ENCODE measurements around the gene SBNO1.
"Not testable (repeated sequence)": the region's sequence is repeated elsewhere in the genome, so short reads cannot be mapped to it uniquely, and the experiment has no call there.

The SBNO1 gene

DNA sequence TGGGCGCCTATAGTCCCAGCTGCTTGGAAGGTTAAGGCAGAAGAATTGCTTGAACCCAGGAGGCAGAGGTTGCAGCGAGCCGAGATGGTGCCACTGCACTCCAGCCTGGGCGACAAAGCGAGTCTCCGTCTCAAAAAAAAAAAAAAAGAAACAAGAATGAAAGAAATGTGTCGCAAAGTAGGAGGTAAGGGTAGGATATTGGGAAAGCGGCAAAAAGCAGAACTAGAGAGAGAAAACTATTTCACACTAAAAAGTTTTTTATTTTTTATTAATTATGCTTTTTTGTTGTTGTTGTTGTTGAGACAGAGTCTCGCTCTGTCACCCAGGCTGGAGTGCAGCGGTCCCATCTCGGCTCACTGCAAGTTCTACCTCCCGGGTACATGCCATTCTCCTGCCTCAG, 17.7 kb downstream of the SBNO1 start:
- DNase-seq (ENCODE audit: low read depth in 2 of 2): no peak

DNA sequence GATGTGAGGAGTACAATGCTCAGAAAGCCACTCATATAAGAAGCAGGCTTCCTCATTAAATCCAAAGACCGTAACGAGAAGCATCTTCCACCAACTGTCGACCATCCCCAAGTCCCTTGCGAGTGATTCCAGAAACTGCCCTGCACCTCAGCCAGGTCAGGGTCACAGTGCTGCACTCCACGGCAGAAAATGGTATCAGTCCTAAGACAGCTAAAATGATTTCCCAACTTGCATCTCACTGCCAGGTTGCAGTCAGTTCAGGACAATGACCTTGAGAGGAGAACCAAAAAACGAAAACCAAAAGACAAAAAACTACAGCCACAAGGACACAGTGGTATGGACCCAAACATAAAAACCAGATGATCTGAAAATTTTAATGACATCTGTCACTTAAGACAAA, 20.6 kb downstream of the SBNO1 start:
- DNase-seq (ENCODE audit: low read depth in 2 of 2): no peak

DNA sequence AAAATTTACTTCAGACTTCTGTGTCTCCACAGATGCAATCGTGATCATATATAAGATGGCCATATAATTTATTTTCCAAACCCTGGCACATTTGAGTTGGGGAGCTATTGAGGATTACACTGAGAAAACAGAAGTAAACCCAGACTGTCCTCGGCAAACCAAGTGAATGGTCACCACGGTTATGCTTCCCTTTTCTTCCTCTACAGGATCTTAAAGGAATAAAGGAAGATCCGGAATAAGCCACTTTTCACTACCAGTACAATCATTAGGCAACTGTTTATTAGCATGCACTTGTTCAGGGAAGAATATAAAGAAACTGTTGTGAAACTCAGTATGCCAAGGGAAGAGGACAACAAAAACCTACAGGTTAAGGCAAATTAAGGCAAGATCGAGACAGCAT, 27.6 kb downstream of the SBNO1 start:
- no peak for DNase-seq (ENCODE audit: low read depth in 2 of 2)

DNA sequence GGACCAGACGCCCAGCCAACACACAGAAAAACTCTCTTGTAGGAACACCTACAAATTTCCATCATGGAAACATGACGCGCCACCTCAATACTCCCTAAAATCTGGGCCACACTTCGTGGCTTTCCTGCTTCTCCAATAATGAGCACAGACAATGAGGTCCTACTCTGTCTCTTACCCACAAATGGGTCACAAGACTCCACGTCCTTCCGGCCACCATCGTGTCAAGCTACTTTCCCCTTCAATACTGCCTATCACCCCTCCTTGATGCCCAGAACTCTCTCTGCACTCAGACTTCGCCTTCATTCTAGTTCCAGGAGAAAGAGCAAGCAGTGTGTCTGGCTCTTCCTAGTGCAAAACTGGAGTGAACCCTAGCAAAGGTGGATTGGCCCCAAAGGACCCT, 28.1 kb downstream of the SBNO1 start:
- DNase-seq (ENCODE audit: low read depth in 2 of 2): no peak

DNA sequence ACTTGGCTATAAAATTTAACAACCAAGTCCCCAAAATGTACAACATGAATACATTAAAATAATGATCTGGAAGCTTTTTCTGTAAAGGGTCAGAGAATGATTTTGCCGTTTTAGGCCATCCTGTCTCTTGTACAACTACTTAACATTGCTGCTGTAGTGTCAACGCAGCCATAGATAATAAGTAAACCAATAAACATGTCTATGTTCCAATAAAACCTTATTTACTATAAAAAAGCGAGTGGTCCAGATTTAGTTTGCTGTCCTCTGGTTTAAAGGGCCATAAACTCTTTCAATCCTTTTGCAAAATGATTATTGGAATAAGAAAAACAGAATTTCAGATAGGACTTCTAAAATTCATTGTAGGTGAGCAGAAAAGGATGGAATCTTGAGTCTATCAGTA, 29.2 kb downstream of the SBNO1 start:
- no peak for DNase-seq (ENCODE audit: low read depth in 2 of 2)

DNA sequence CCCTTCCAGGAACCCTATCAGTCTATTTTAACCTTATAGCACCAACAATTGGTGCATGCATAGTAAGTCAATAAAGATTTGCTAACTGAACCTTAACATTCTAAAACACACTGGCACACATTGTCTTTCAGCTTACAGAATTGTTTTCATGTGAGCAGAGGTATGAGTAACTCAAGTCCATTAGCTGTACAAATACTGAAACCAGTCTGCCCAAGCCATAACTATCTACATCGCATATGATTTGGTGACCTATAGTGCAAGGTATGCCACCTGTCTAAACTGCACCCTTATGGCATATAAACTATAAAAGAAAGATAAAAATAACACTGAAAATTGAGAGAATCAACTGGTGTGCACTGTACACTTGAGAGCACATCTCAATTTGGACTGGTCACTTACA, 34.8 kb downstream of the SBNO1 start:
- DNase-seq (ENCODE audit: low read depth in 2 of 2): no peak

DNA sequence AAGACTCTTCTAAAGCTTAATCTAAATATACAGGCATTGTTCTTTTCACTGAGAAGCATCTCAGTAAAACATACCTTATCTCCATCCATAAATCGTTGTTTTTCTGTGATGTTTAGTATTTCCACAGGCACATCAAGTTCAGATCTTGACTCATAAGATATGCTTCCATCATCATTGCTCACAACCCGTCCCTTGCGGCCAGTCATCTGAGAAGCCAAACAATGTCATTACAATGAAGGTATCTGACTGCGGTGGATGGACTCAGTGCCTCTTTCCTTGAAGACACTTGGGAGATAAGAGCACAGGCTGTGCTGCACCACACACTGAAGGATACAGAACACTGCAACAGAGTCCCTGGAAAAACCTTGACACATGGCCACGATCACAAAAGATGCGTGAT, 44.8 kb downstream of the SBNO1 start:
- no peak for DNase-seq (ENCODE audit: low read depth in 2 of 2)

DNA sequence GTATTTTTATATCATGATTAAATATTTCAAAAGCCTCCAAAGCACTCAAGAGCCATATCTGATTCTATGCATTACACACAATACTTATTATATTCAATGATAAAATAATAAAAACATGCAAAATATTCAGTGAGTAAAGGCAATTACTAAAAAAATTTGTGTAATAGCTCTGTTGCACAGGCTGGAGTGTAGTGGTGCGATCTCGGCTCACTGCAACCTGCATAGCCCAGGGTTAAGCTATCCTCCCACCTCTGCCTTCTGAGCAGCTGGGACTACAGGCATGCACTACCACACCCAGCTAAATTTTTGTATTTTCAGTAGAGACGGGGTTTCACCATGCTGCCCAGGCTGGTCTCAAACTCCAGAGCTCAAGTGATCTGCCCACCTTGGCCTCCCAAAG, 45.4 kb downstream of the SBNO1 start:
- no peak for DNase-seq (ENCODE audit: low read depth in 2 of 2)

DNA sequence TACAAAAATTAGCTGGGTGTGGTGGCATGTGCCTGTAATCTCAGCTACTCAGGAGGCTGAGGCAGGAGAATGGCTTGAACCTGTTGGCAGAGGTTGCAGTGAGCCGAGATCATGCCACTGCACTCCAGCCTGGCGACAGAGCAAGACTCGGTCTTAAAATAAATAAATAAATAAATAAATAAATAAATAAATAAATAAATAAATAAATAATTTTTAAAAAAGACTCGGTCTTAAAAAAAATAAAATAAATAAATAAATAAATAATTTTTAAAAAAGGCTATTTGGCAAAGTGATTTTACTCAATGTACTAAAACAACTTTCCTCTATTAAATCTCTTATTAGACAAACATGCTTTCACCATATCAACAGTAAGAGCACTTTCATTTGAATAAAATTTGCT, 51.6 kb downstream of the SBNO1 start:
- not testable (repeated sequence) for DNase-seq (ENCODE audit: low read depth in 2 of 2)

DNA sequence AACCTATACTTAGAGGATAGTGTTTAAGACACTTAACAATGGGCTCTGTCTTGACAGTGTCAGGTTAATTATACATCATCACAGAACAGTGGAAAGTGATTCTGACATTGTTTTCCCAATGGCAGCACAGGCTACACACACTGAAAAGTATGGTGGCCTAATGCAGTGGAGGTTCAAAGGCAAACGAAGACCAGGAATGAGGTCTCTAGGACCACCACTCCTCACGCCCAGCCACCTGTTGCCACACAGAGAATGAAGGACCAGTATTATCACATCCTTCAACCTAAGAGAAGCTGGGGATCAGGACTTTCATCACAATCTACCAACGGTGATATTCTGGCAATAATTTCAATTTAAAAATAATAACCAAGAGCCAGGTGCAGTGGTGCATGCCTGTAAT, 58.4 kb downstream of the SBNO1 start:
- DNase-seq (ENCODE audit: low read depth in 2 of 2): no peak

DNA sequence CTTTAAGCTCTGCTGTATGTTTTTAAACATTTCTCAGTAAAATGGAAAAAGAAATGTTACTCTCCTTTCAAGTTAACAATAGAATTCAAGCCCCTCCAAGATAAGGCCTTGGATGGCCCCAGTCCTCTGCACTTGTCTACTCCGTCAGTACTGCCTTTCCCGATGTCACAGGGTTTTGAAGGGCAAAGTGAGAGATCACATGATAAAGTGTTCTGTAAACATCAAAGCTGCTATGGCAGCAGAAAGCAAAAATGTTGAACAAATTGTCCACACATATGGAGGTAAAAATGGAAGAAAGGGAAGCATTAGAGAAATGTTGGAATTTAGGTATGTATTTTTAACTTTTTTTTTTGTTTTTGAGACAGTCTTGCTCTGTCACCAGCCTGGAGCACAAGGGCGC, 59.5 kb downstream of the SBNO1 start:
- no peak for DNase-seq (ENCODE audit: low read depth in 2 of 2)

DNA sequence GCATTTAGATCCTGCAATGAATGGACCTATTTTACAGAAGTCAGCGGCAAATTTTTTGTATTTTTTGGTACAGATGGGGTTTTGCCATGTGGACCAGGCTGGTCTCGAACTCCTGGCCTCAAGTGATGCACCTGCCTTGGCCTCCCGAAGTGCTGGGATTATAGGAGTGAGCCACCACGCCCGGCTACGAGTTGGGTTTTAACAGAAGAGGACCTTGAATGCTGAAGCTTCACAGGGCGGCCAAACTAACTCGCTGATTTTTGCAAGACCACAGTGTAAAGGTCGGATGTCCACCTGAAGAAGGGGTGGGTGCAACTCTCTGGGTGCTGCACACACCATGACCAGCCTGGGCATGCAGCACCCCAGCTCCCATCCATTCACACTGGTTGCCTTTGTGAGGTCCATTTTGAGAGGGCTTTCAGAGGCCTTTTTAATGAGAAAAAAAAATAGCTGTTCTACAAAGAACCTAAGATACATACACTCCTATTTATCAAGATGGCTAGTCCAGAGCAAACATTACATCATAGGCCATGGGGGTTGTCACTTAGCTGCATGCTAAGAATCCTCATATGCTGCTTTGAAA, 71.4 kb downstream of the SBNO1 start:
- DNase-seq (ENCODE audit: low read depth in 2 of 2): no peak

DNA sequence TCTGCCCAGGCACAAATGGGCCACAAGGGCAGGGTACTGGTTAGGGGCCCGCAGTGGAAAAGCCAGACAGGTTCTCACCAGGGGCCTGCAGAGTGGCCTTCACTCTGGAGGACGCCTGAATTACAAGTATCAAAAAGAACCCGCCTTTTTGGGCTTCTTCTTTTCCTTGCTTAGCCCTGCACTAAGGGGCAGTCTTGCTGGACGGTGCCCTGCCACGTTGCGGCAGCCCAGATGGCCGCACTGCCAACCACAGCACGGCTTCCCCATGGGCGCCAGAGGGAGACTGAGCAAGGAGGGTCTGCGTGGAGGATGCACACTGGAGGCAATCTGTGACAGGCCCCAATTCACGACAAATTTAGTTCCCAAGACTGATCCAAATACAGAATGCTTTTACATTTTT, 74.7 kb downstream of the SBNO1 start:
- DNase-seq (ENCODE audit: low read depth in 2 of 2): no peak

DNA sequence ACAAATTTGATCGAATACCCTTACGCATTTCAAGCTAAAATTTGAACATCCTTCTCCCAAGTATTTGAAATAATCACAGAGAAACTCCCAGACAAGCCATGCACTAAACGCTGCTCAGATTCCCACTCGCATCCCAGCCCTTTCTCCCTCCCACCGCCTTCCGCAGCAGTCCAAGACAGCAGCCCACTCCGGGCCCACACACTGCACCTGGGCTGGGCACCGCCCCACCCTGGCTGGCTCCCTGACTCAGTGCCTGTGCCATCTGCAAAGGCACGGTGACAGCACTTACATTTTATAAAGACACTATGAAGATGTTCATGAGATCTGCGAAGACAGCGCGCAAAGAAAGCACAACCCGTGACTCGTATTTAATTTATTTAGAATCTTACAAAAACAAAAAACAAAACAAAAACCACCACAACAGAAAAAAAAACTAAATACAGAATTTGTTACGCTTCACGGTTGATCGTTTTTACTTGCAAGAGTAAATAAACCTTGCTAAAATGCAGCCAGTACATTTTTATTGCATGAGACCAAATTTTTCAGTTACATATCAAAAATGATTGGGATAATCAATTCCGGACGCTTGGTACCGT, 75.8 kb downstream of the SBNO1 start:
- DNase-seq (ENCODE audit: low read depth in 2 of 2): no peak

DNA sequence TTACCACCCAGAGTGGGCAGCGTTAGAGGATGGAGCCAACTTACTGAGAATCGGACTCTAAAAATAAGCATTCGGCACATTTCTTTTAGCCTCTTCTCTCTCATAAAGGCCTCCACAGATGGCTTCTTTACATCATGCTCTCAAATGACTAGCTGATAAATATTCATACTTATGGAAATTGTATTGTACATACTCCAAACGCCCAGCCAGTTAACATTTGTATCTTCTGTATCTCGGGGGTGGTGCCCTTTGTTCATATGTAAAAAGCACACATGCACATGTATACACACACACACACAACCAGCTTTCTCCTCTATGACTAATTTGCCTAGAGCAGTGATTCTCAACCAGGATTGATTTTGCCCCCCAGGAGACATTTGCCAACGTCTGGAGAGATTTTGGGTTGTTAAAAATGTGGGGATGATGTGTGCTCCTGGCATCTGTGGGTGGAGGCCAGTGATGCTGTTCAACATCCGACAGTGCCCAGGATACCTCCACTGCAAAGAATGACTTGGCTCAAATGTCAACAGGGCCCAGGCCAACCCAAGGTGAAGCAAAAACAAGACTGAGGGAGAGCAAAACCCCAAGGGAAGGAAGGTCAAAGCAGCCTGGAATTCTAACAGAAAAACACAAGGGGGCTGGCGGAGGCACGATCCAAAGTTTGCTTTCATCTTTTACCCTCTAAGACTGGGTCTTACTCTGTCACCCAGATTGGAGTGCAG, 77.8 kb downstream of the SBNO1 start:
- DNase-seq (ENCODE audit: low read depth in 2 of 2): no peak

DNA sequence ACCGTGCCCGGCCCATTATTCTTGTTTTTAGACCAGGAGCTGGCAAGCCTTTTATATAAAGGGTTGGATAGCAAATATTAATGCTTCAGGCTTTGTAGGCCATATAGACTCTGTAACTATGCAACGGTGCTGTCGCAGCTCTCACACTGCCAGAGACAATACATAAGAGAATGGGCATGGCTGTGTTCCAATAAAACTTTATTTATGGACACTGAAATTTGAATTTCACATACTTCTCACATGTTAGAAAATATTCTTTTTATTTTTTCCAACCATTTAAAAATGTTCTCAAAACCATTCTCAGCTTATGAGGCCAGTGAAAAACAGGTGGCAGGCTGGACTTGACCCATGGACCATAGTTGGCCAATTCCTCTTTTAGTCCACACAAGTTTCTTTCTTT, 80.0 kb downstream of the SBNO1 start:
- DNase-seq (ENCODE audit: low read depth in 2 of 2): no peak

DNA sequence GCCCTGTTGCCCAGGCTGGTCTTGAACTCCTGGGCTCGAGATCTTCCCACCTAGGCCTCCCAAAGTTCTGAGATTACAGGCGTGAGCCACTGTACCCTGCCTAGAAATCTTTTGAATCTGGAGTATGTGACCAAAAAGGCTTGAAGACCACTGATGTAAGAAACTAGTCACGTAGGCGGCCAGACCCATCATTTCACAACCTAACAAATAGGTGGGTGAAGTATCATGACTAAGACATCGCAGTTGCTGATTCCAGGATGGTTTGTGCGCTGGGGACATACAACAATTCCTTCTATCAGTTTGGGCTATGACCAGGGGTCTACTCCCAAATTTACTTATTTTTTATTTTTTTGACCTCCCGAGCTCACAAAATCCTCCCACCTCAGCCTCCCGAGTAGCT, 81.2 kb downstream of the SBNO1 start:
- no peak for DNase-seq (ENCODE audit: low read depth in 2 of 2)

DNA sequence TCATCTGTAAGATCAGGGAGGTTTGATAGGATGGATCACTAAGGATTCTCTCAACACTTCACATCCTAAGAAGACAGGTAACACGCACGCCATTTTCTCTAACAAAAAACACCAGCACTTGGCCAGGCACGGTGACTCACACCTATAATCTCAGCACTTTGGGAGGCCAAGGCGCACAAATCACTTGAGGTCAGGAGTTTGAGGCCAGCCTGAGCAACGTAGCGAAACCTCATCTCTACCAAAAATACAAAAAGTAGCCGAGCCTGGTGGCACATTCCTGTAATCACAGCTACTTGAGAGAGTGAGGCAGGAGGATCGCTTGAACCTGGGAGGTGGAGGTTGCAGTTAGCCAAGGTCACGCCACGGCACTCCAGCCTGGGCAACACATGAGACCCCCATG, 82.5 kb downstream of the SBNO1 start:
- no peak for DNase-seq (ENCODE audit: low read depth in 2 of 2)

DNA sequence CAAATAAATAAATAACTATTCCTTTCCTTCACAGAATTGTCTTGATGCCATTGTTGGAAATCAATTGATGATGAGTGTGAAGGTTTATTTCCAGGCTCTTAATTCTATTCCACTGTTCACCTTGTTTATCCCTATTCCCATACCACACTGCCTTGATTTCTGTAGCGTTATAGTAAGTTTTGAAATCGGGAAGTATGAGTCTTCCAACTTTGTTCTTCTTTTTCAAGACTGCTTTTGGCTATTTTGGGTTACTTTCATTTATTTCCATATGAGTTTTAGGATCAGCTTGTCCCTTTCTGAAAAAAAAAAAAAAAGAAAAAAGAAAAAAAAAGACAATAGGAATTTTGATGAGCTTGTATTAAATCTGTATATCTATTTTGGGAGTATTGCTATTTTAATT, 83.7 kb downstream of the SBNO1 start:
- DNase-seq (ENCODE audit: low read depth in 2 of 2): no peak

DNA sequence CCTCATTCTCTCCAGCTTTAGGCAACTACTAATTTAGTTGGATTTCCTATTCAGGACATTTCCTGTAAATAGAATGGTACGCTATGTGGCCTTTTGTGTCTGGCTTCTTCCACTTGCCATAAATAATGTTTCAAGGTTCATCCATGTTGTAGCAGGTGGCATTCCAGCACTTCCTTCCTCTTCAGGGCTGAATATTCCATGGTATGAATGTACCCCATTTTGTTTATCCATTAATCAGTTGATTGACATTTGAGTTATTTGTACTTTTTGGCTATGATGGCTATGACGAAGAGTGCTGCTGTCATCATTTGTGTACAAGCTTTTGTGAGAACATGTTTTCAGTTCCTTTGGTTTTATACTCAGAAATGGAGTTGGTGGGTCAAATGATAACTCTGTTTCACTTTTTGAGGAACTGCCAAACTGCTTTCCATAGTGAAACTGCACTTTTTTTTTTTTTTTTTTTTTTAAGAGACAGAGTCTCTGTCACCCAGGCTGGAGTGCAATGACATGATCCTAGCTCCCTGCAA, 86.5 kb downstream of the SBNO1 start:
- no peak for DNase-seq (ENCODE audit: low read depth in 2 of 2)

DNA sequence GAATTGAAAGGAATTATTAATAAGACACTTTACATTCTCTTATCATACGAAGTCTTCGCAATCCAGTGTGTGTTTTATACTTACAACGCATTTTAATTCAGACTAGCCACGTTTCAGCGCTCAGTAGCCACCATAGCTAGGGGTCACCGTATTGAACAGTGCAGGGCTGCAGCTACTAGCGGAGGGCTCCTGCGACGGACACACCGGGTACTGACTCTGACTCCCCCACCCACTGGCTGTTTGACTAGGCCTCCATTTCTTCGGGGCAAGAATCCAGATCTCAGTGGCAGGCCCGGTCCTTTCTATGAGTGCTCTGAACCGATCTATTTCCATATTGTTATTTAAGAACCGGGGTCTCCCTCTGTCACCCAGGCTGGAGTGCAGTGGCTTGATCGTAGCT, 91.5 kb downstream of the SBNO1 start:
- DNase-seq (ENCODE audit: low read depth in 2 of 2): no peak

DNA sequence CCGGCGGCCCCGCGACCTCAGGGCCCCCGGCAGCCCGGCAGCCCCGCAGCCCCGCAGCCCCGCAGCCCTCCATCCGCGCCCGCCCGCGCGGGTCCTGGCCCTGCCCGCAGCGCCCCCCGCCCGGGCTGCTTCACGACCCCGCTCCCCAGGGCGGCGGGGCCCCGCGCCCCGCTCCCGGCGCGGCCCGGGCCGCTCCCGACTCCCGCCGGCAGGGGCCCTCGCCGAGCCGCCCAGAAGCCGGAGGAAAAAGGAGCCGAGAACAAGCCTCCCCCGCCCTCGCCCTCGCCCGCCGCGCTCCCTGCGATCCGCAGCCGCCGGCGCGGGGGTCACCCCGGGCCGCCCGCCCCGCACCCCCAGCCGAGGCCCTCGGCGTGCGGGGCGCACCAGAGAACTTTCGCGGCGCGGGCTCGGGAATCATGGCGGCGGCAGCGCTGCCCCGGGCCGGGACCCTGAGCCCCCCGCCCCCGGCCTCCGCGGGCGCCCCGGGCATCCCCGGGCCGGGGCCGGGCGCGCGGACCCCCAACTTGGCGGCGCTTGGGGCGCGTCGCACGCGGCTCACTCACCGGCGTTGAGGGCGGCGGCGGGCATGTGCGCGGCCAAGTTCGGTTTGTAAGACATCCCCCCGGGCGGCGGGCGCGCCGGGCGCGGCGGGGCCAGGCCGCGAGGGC, 93.5 kb downstream of the SBNO1 start:
- peak; percentile 22 to 53 for DNase-seq (ENCODE audit: low read depth in 2 of 2)

All from stimulated activated CD8-positive, alpha-beta memory T cell treated with anti-CD3 and anti-CD28 coated beads, Interleukin-7, amount 100 ng/mL, for 1 hour (primary cell).